GM21619 (cell line): Measurements from ENCODE around the gene P4HB.

Experiments used
- ATAC-seq: cut with Tn5 transposase; IDR thresholded peaks from one replicate; pipeline ENCODE4 v1.9.1; 2021; ENCODE audit not compliant: unreplicated experiment

P4HB gene

GRCh38 chr17:81898029-81898866, 37.9 kb upstream of the P4HB start:
- no peak for ATAC-seq

DNA sequence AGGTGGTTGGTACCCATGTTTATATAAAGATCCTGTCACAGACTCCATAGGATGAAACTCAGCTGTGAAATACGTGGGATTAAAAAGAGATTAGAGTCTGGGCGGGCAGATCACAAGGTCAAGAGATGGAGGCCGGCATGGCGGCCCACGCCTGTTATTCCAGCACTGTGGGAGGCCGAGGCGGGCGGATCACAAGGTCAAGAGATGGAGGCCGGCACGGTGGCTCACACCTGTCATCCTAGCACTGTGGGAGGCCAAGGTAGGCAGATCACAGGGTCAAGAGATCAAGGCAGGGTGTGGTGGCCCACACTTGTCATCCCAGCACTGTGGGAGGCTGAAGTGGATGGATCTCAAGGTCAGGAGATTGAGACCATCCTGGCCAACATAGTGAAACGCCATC, 35.1 kb upstream of the P4HB start:
- no peak for ATAC-seq

DNA sequence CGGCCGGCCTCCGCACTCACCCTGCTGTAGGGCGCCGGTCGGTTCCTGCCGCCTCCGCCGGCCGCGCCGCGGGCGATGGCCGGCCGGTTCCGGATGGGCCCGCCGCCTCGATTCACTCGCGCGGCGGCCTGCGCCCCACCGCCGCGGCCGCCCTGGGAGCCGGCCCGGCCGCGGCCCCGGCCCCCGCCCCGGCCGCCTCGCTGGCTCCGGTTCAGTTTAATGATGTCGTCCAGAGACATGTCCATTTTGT, 30.9 kb upstream of the P4HB start:
- ATAC-seq = no peak

GRCh38 chr17:81890447-81891302, 30.3 kb upstream of the P4HB start:
- ATAC-seq = peak; percentile 8

DNA sequence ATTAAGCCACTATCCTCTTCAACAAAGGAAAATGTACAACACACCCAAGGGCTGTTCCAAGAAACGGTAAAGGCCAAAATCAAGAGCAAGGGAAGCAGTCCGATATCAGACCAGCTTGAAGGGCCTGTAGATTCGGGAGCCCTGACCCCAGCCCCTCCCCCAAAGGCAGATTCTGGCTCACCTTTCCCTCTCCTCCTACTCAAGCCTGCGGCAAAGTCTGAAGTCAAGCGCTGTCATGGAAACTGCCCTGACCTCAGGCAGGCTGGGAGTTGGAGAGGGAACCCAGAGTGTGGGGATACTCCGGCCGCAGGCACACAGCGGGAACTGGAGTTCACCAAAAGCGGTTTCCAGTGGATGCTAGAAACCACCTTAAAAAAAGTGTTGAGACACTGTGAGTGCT, 29.3 kb upstream of the P4HB start:
- ATAC-seq = no peak

- no peak for ATAC-seq
These were observed 28.8 kb upstream of the P4HB start for GRCh38 chr17:81888988-81889595.

GRCh38 chr17:81888105-81888987, 28.0 kb upstream of the P4HB start:
- no peak for ATAC-seq

- ATAC-seq = no peak
These were observed 25.7 kb upstream of the P4HB start for GRCh38 chr17:81885869-81886548.

GRCh38 chr17:81885454-81885853, 25.1 kb upstream of the P4HB start:
- no peak for ATAC-seq

DNA sequence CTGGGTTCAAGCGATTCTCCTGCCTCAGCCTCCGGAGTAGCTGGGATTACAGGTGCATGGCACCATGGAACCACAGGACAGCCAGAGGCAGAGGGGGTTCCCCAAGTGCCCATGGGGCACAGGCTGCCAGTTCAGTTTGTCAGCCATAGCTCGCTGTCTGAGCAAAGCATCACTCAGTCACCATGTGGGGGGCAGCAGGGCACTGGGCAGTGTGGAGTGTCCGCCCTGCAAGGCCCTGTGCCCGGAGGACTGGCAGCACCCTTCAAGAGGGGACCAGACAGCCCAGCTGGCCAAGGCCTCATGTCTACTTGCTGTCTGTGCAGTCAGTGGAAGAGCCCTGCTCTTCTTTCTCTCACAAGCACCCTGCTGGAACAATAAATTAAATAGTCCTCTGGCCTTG, 24.6 kb upstream of the P4HB start:
- ATAC-seq = no peak

GRCh38 chr17:81884520-81884919, 24.2 kb upstream of the P4HB start:
- ATAC-seq = no peak

DNA sequence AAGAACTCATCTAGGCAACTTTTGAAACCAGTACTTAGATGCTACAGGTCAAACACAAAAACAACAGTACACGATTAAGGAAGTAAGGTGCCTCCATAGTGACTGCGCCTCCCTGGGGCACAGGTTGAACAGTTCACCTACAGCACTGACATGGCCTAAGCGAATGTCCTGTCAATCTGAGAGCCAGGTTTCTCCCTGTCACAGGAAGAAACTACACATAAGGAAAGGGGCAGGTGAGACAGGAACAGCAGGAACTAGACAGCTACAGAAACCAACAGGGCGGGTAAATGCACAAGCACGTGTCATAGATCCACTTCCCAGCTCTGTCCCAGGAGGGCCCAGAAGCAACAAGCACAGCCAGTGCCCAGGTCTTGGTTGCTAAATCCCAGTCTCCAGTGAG, 18.8 kb upstream of the P4HB start:
- no peak for ATAC-seq

- no peak for ATAC-seq
These were observed 18.0 kb upstream of the P4HB start for GRCh38 chr17:81878294-81878693.

- ATAC-seq = no peak
These were observed 17.2 kb upstream of the P4HB start for GRCh38 chr17:81877569-81877968.

DNA sequence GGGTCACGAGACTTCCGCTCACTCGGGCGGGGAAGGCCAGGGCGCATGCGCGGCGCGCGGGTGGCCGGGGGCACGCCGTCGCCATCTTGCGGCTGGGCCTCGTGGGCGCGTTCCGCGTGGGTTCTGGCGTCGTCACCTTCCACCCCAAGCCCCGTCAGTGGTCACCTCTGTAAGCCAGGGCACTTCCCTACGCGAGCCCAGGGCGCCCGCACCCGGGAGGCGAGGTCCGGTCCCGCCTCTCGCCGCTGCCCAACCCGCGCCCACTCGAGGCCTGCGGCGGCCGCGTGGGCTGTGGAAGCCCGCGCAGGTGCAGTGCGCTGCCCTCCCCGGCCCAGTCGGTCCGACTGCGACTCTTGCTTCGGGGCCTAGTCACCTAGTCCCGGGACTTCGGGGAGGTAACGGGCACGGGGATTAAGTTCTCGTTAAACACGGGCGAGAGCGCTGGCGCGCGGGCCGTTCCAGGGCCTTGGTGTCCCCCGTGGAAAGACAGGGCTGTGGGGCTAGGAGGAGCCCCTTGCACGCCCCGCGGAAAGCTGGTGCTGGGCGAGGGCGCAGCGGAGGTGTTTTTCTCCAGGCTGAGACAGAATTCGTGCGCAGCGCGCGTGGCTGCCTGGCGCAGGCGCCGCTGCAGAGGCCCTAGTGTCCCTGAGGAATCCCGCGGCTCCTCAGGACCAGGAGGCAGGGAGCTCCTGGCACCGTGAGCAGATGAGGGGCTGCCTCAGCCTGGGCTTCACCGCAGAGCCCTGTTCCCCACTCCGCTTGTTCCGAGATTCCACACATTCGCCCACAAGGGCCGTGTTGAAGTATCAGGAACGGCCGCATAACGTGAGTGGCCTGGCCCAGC, 11.3 kb upstream of the P4HB start:
- ATAC-seq = peak; percentile 23

DNA sequence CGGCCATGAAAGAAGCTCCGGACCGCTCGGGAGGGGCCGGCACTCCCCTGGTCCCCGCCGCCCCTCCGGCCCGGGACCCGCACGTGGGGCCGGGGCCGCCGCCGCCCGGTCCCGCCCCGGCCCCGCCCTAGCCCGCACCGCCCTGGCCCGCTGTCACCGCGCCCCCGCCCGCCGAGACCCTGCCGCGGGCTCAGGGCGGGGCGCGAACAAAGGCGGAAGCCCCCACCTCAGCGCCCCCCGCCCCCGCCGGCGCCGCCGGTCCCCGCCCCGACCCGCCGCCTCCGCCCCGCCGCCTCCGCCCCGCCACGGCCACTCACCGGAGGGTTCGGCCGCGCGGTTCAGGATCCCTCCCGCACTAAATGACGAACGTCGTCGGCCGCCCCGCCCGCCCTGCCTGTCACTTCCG, 10.6 kb upstream of the P4HB start, which contains the start of gene ARHGDIA:
Gene ARHGDIA (minus strand): TSS at position 357 of the 406 bp plus-strand sequence. CDS start 1,407 bp downstream, outside the sequence.
- peak; percentile 30 for ATAC-seq

DNA sequence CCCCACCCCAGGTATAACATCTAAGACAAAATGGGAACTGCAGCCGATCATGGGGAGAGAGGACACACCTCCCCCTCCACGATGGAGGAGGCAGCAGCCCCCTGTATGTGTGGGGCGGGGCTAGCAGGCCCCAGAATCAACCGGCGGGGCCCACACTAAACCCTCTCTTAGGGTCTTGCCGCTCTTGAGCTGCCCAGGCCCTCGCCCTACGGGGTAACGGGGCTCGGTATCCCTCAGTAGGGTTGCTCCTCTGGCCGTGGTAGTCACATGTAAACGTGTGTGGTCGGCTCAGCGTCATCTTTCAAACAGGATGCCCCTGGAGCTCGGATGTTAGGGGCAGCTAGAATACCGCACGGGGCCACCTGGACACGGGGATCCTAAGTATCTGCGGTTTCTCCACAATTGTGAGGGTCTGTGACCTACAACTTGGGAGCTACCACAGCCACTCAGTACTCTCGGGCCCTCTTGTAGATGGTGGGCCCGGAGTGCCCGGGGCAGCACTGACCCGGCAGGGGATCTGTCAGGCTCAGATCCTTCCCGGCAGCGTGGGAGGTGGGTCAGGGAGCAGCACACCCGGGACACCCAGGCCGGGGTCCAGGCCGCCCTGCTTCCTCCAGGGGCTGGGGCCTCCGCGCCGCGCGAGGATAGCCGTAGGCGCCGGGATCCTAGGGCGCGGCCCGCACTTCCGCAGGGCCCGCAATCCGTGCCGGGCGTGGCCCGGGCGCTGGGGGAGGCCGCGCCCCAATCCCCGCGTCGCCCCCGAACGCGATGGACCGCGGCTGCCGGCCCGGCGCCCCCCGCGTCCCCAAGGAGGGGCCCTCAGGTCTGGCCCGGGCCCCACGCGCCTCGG, 10.0 kb upstream of the P4HB start:
- peak; percentile 12 for ATAC-seq
